ENCODE results near the gene CASQ1. TPM values are rescaled to one million over a fixed set of nuclear protein-coding genes. Genes with fewer than 3 reads are reported as not detected.

The CASQ1 gene
- total RNA-seq, 8 experiments from 2014 or later, result 0.16 to 0.81 (median 0.21) TPM; not detected in 1

DNA sequence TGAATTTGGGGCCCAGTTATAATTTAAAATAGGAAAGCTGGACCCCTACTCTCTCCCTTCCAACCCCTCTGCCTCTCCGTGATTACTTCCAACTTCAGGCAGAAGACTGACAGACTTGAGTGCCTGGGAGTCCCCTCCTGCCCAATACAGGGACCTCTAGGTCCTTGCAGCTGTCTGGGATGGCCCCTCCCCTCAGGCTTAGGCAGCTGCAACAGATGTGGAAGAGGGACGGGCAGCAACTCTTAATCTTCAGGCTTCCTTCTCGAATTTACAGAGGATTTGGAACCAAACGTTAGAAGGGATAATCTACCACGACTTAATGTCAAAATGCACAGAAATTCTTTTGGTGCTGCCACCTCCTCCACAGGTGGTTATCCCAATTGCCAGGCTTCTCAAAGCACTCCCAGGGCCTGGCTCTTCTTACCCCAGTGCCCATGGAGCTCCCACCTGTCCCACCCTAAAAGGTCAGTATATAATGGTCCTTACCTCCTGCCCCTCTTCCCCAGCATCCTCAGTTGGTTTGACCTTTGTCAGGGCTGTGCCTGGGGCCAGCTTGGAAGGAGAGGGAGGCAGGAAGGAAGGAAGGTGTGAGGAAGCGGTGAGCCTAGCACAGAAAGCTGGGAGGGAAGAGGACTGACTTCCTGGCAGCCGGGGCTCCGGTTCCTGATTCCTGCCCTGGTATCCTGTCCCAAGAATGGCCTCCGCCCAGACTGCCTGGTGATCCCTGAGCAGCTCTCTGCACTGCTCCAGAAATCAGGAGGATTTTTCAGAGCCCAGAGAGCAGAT lies 17.6 kb downstream of the CASQ1 start:
- H3K4me3 ChIP-seq, result no peak overlapping the region
- in situ Hi-C loops (cut with MboI; ENCODE audit: low pct_unique_long_range_greater_than_20kb in 2 of 9, low sequenced_read_pairs in 9 of 9, unreplicated experiment in 9 of 9), result loop anchor here in 1 of 9 experiments (25.0 kb wide), 1 partner anchor 121 kb away; the partner anchor contains the start of genes IGSF8 and KCNJ9
- H3K4me1 ChIP-seq (replicated peaks in 1 of 2), result peaks cover 58 to 59% of the 10 kb centered on the region in 2 donors
- 13 to 80% (median 50%) methylated on average over 2 to 9 of the region's 9 CpGs; no CpG with 5 or more reads in 2 of the 10 experiments for WGBS, 10 experiments
- peak overlapping the region in 1 of 2 donors; percentile 76 for H3K27ac ChIP-seq
- no peak for ATAC-seq (replicated peaks in 6 of 8)

- H3K4me3 ChIP-seq, result no peak overlapping the region
- peak in 5 of 8 experiments; percentile 3 to 13 (median 12) for ATAC-seq (replicated peaks in 6 of 8)
- peak overlapping the region; percentile 72 to 76 for H3K27ac ChIP-seq
- 8 to 60% (median 41%) methylated on average over 1 to 5 of the region's 6 CpGs; no CpG with 5 or more reads in 2 of the 10 experiments for WGBS, 10 experiments
- in situ Hi-C loops (cut with MboI; ENCODE audit: low pct_unique_long_range_greater_than_20kb in 2 of 9, low sequenced_read_pairs in 9 of 9, unreplicated experiment in 9 of 9), result loop anchor here in 1 of 9 experiments (25.0 kb wide), 1 partner anchor 121 kb away; the partner anchor contains the start of genes IGSF8 and KCNJ9
- peaks cover 58 to 59% of the 10 kb centered on the region in 2 donors for H3K4me1 ChIP-seq (replicated peaks in 1 of 2)
These were observed 18.4 kb downstream of the CASQ1 start for GRCh38 chr1:160208557-160209320.

- 0 to 60% (median 28%) methylated on average over 1 to 6 of the region's 7 CpGs; no CpG with 5 or more reads in 5 of the 10 experiments for WGBS, 10 experiments
- Histone ChIP-seq H3K27ac (peak overlapping the region; percentile 72 to 76), H3K4me1 (replicated peaks in 1 of 2) (peaks cover 55 to 57% of the 10 kb centered on the region in 2 donors), H3K4me3 (peak overlapping the region in 1 of 5 donors; percentile 3)
- in situ Hi-C loops (cut with MboI; ENCODE audit: low pct_unique_long_range_greater_than_20kb in 2 of 9, low sequenced_read_pairs in 9 of 9, unreplicated experiment in 9 of 9), result loop anchor here in 1 of 9 experiments (25.0 kb wide), 1 partner anchor 122 kb away; the partner anchor contains the start of genes IGSF8 and KCNJ9
- ATAC-seq (replicated peaks in 6 of 8), result peak in 5 of 8 experiments; percentile 12 to 27 (median 25)
These were observed 19.1 kb downstream of the CASQ1 start for GRCh38 chr1:160209321-160210046.

DNA sequence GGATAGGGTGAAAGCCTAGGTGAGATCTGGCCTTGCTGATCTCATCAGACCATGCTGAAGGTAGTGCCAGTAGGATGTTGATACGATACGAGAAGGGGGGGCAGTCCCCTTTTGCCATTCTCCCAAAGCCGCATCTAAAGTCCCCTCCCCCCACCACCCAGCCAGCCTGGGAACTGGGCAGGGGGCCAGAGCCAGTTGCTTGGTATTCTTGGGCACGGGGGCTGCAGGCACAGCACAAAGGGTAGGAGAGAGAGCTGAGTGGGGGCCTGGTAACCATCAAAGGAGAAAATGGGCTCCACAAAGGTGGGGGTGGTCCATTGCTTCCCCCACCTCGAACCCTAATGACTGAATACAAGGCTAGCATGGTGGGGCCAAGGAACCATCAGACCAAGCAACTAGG lies 20.2 kb downstream of the CASQ1 start:
- peak overlapping the region; percentile 10 to 76 for H3K27ac ChIP-seq
- in situ Hi-C loops (cut with MboI; ENCODE audit: low pct_unique_long_range_greater_than_20kb in 2 of 9, low sequenced_read_pairs in 9 of 9, unreplicated experiment in 9 of 9), result loop anchor here in 1 of 9 experiments (25.0 kb wide), 1 partner anchor 123 kb away; the partner anchor contains the start of genes IGSF8 and KCNJ9
- H3K4me3 ChIP-seq, result no peak overlapping the region
- 29 to 60% (median 47%) methylated on average over 1 to 5 of the region's 5 CpGs; no CpG with 5 or more reads in 6 of the 10 experiments for WGBS, 10 experiments
- peak in 1 of 8 experiments; percentile 16 for ATAC-seq (replicated peaks in 6 of 8)
- peaks cover 50 to 52% of the 10 kb centered on the region in 2 donors for H3K4me1 ChIP-seq (replicated peaks in 1 of 2)

DNA sequence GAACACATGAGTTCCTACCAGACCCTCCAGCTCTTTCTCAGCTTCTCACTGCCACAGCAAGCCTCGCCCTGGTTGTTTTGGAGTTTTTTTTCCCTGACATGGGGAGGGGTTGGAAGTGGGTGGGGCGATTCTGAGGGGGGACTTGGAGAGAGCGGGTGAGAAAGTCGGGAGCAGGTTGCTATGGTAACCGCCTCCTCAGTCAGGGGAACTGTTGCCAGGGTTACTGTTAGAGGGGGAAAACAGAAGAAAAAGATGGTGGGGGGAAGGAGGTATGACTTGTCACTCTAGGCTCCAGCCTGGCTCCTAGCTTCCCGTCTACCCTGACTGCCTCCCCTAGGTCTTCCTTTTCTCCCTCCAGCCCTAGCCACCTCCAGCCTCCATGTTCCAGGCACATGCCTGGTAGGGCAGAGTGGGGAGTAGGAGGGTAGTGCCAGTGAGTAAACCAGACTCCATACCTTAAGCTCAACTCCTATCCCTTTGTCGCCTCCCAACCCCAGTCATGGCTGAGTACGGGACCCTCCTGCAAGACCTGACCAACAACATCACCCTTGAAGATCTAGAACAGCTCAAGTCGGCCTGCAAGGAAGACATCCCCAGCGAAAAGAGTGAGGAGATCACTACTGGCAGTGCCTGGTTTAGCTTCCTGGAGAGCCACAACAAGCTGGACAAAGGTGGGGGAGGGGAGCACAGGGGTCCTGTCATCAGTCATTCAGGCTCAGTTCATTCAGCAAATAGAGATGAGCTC lies 20.8 kb downstream of the CASQ1 start:
- Histone ChIP-seq H3K4me3 (no peak overlapping the region), H3K27ac (peak overlapping the region; percentile 61 to 80), H3K4me1 (replicated peaks in 1 of 2) (peaks cover 48 to 49% of the 10 kb centered on the region in 2 donors)
- 64 to 100% (median 72%) methylated on average over 1 to 3 of the region's 10 CpGs; no CpG with 5 or more reads in 5 of the 10 experiments for WGBS, 10 experiments
- in situ Hi-C loops (cut with MboI; ENCODE audit: low pct_unique_long_range_greater_than_20kb in 2 of 9, low sequenced_read_pairs in 9 of 9, unreplicated experiment in 9 of 9), result loop anchor here in 1 of 9 experiments (25.0 kb wide), 1 partner anchor 124 kb away; the partner anchor contains the start of genes IGSF8 and KCNJ9
- peak in 5 of 8 experiments; percentile 65 to 73 (median 70) for ATAC-seq (replicated peaks in 6 of 8)

GRCh38 chr1:160214481-160215140 lies 24.2 kb downstream of the CASQ1 start:
- peak in 2 of 8 experiments; percentile 22 to 32 for ATAC-seq (replicated peaks in 6 of 8)
- WGBS, 10 experiments, result 20 to 100% (median 100%) methylated on average over 1 to 3 of the region's 3 CpGs; no CpG with 5 or more reads in 3 of the 10 experiments
- Histone ChIP-seq H3K4me1 (replicated peaks in 1 of 2) (peaks cover 27 to 39% of the 10 kb centered on the region in 2 donors), H3K27ac (no peak overlapping the region), H3K4me3 (no peak overlapping the region)
- in situ Hi-C loops (cut with MboI; ENCODE audit: low pct_unique_long_range_greater_than_20kb in 2 of 9, low sequenced_read_pairs in 9 of 9, unreplicated experiment in 9 of 9), result loop anchor here in 1 of 9 experiments (25.0 kb wide), 1 partner anchor 127 kb away; the partner anchor contains the start of genes IGSF8 and KCNJ9

DNA sequence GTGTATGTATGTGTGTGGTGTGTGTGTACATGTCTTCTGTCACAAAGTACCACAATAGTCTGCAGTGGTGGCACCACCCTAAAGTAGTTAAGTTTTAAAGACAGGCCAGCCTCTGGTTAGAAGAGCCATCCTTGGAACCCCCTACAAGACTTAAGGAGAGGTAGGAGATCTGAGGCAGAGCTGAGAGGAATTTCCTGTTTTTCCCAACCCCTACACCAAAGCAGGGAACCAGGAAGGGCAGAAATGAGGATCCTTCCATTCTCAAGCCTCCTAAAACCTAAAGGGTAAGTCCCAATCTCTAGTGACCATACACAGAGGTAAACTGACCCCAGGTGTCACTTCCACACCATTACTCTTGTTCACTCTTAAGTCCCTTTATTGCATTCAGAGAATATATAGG lies 25.9 kb downstream of the CASQ1 start:
- no peak overlapping the region for H3K4me3 ChIP-seq
- H3K4me1 ChIP-seq (replicated peaks in 1 of 2), result peaks cover 10 to 24% of the 10 kb centered on the region in 2 donors
- no peak overlapping the region for H3K27ac ChIP-seq
- in situ Hi-C loops (cut with MboI; ENCODE audit: low pct_unique_long_range_greater_than_20kb in 2 of 9, low sequenced_read_pairs in 9 of 9, unreplicated experiment in 9 of 9), result loop anchor here in 1 of 9 experiments (25.0 kb wide), 1 partner anchor 129 kb away; the partner anchor contains the start of genes IGSF8 and KCNJ9
- no peak for ATAC-seq (replicated peaks in 6 of 8)

DNA sequence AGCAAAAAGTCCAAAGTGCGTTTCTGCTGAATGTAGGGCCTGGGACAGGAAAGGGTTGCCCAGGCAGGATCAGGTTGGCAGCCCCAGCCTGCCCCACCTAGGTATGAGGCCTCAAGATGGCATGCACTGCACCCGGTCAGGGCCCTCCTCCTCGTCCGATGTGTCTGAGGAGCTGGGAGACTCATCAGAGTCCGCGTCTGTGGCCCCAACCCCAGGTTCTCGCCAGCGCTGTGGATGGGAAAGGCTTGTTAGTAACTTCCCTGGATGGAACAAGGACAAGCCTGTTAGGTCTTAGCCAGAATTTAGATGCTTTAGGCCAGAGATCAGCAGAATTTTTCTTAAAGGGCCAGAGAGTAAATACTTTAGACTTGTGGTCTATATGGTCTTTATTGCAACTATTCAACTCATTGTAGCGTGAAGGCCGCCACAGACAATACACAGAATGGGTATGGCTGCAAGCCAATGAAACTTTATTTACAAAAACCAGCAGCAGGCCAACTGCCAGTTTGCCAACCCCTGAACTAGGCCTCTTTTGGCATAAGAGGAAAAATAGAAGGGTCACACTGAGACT lies 27.2 kb downstream of the CASQ1 start:
- no peak overlapping the region for H3K27ac ChIP-seq
- peaks cover 3 to 19% of the 10 kb centered on the region in 2 donors for H3K4me1 ChIP-seq (replicated peaks in 1 of 2)
- ATAC-seq (replicated peaks in 6 of 8), result peak in 3 of 8 experiments; percentile 25 to 53 (median 34)
- 44 to 100% (median 91%) methylated on average over 1 to 10 of the region's 10 CpGs; no CpG with 5 or more reads in 4 of the 10 experiments for WGBS, 10 experiments
- in situ Hi-C loops (cut with MboI; ENCODE audit: low pct_unique_long_range_greater_than_20kb in 2 of 9, low sequenced_read_pairs in 9 of 9, unreplicated experiment in 9 of 9), result loop anchor here in 1 of 9 experiments (25.0 kb wide), 1 partner anchor 130 kb away; the partner anchor contains the start of genes IGSF8 and KCNJ9
- H3K4me3 ChIP-seq, result no peak overlapping the region

GRCh38 chr1:160219062-160219929 lies 28.9 kb downstream of the CASQ1 start:
- WGBS, 10 experiments, result 0 to 100% (median 85%) methylated on average over 1 to 4 of the region's 4 CpGs; no CpG with 5 or more reads in 2 of the 10 experiments
- ATAC-seq (replicated peaks in 6 of 8), result peak; percentile 79 to 91 (median 84)
- Histone ChIP-seq H3K27ac (no peak overlapping the region), H3K4me3 (no peak overlapping the region), H3K4me1 (replicated peaks in 1 of 2) (peaks cover 3 to 19% of the 10 kb centered on the region in 2 donors)
- in situ Hi-C loops (cut with MboI; ENCODE audit: low pct_unique_long_range_greater_than_20kb in 2 of 9, low sequenced_read_pairs in 9 of 9, unreplicated experiment in 9 of 9), result loop anchor here in 1 of 9 experiments (25.0 kb wide), 1 partner anchor 132 kb away; the partner anchor contains the start of genes IGSF8 and KCNJ9

GRCh38 chr1:160220301-160220700 lies 29.9 kb downstream of the CASQ1 start:
- in situ Hi-C loops (cut with MboI; ENCODE audit: low pct_unique_long_range_greater_than_20kb in 2 of 9, low sequenced_read_pairs in 9 of 9, unreplicated experiment in 9 of 9), result loop anchor here in 1 of 9 experiments (25.0 kb wide), 1 partner anchor 133 kb away; the partner anchor contains the start of genes IGSF8 and KCNJ9
- peaks cover 3 to 19% of the 10 kb centered on the region in 2 donors for H3K4me1 ChIP-seq (replicated peaks in 1 of 2)
- no peak overlapping the region for H3K4me3 ChIP-seq
- no peak for ATAC-seq (replicated peaks in 6 of 8)
- 58 to 100% (median 85%) methylated on average over 1 to 2 of the region's 2 CpGs; no CpG with 5 or more reads in 4 of the 10 experiments for WGBS, 10 experiments
- no peak overlapping the region for H3K27ac ChIP-seq

Data from motor neuron (in vitro differentiated cells).